Fibroblast of skin of back (primary cell): ENCODE results near the gene SAP30.
A peak's percentile ranks its signal among the peaks of the same experiment; 100 is the strongest.

Source experiments
- DNase-seq: peaks from one replicate; pipeline ENCODE4 v3.0.0-alpha.2; 2013

SAP30 gene

DNA sequence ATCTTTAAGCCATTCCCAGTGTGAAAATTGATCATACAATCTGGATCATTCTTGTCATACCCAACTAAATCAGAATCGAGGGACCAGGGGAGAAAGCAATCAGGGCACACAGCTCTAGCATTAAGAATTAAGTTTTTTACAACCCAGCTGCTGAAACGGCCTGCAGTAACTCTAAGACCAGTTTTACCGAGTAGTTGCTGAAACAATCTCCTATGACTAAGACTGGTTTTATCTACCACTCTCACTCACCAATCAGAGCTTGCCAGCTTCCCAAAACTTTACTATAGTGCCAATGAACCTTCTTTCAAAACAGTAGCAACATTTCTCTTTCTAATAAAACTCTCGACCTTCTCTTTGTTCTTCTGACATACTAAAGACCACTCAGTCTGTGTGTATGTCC lies 2.8 kb upstream of the SAP30 start:
- DNase-seq, result no peak

- no peak for DNase-seq
Measured at GRCh38 chr4:173370130-173370476, 651 bp upstream of the SAP30 start.

DNA sequence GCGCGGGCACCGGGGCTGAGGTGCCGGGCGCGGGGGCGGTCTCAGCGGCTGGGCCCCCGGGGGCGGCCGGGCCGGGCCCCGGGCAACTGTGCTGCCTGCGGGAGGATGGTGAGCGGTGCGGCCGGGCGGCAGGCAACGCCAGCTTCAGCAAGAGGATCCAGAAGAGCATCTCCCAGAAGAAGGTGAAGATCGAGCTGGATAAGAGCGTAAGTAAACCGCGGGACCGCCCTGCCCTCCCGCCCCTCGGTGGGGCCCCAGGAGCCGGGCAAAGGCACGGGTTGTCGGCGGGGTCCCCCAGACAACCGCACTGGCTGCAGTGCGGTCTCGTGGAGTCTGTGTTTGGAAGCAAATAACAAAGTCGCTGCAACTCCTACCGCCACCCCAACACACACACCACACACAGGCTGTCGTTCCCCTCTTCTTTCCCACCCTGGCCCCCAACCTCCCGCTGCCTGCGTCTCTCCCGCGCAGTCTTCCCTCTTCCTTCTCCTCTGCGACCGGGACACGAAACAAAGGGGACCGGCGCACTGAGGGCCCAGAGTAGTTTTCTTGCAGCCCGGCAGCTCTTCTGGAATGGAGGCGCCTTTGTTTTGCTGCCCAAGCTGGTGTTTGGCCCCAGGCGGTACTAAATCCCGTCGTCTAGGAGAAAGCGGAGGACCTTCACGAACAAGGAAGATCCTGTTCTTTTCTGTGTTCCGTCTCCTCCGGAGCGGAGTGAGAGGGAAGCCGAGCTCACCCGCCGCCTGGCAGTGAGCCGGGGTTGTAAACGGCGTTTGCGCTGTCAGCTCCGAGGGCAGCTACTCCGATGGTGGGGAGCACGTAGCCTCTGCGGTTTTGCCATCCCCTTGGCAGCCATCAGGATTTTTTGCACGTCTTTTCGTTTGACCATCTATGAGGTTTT lies 788 bp downstream of the SAP30 start:
- peak; percentile 76 for DNase-seq

DNA sequence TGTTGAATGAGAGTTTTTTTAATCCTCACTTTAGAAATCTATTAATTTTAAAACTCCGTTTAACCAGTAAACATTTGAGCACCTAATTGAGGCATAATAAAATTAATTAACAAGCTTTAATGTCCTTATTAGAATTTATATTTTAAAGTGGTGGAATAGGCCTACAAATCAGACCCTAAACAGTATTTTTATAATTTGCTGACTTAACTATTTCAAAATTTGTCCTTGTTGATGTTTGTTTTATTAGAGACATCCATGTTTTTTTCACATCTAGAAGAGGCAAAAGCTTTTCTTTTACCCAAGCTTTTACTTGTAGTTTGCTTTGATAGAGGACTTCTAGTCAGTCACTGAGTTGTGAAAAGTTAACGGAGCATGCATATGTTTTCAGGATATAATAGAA lies 3.8 kb downstream of the SAP30 start:
- no peak for DNase-seq

GRCh38 chr4:173379929-173380328 lies 9.2 kb downstream of the SAP30 start:
- no peak for DNase-seq

- no peak for DNase-seq
Measured at GRCh38 chr4:173380987-173381386, 10.2 kb downstream of the SAP30 start.

- DNase-seq, result no peak
Measured at GRCh38 chr4:173381610-173382009, 10.9 kb downstream of the SAP30 start.

- DNase-seq, result no peak
Measured at GRCh38 chr4:173382349-173382748, 11.6 kb downstream of the SAP30 start.

DNA sequence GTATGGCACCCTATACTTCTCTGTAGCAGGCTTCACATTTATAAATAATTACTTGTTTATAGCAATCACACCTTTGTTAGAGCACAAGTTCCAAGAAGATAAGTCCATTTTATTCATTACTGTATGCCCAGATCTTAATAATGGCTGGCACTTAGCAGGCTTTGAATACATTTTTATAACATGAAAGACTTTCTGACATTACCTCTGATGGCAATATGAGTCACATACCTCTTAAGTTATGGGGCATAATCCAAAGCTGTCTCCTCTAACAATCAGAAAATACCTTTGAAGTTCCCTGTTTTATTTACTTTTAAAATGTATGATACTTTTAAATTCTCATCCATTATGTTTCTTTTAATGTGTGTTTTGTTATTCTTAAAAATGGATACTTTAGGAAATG lies 16.0 kb downstream of the SAP30 start:
- DNase-seq, result no peak

DNA sequence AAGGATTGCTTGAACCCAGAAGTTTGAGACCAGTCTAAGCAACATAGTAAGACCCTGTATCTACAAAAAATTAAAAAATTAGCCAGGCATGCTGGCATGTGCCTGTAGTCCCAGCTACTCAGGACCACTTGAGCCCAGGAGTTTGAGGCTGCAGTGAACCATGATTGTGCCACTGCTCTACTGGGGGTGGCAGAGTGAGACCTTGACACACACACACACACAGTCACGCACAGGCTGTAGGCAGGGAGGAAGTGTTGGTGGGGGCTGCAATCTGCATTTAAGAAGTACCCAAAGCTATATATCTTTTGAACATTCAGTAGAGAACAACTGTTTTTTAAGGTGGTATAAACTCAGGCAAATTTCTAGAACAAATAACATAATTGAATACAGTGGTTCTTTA lies 20.9 kb downstream of the SAP30 start:
- no peak for DNase-seq

- peak; percentile 18 for DNase-seq
Measured at GRCh38 chr4:173397604-173398003, 26.9 kb downstream of the SAP30 start.

- peak; percentile 72 for DNase-seq
Measured at GRCh38 chr4:173398220-173398619, 27.5 kb downstream of the SAP30 start.

DNA sequence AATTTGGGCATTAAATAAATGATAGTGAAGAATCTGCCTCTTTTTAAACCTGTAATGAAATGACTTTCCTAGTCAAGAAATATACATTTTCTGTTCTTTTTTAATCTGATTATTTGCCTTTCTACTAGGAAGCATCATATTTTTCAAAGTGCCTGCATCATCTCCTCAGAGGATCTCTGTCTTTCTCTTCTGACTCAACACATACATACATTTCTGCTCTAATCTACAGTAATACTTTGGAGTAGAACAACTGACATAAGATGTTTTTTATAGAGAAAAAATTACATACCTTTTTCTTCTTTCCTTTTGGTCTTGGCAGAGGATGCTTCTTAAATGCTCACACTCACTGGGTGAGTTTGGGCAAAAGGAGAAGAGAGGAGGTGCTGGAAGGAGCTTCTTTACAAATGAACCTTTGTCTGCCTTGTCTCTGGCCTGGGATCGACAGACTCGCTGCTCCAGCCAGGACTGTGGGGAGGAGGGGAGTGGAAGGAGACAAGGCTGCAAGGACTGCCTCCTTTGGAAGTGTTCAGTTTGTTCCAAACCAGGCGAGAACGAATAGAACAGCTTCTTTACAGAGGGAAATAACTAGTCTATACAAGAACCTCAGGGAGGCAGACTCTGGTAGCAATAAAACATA lies 28.1 kb downstream of the SAP30 start, which contains the start of gene SCRG1:
Gene SCRG1 (minus strand): TSS at position 338 of the 637 bp plus-strand sequence. CDS start 7,702 bp downstream, outside the sequence.
- peak; percentile 69 for DNase-seq

DNA sequence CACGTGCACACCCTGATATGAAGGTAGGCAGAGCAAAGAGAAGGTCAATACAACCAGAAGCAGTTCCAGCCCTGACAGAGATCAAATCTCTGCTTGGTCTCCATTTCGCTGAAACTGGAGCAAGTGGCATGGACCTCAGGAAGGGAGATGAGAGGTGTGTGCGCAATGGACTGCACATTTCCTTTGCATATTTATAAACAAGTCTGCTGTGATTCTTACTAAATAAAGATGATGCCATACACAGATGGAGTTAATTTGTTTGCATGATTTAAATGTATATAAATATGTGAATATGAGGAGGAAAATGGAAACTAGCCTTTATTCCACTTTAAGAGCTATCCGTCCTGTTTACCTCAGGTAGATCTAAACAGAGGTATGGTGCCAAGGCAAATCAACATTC lies 30.3 kb downstream of the SAP30 start:
- DNase-seq, result no peak

DNA sequence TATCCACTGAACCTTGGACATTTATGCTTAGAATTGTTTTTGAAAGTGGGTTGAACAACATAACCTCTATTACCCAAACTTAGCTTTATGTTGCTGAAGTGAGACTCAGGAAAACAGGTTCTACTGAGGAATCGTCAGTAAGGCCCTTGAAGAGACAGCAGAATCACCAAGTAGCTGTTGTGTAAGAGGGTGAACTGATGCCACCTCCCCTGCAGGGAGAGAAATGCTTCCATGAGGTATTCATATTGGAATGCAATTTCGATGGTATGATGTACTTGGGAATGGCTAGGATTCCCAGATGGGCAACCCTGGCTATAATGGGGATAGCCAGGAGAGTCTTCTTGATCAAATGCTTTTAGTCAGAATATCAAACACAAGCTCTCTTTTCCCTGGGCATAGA lies 32.3 kb downstream of the SAP30 start:
- DNase-seq, result peak; percentile 78

GRCh38 chr4:173404296-173404865 lies 33.6 kb downstream of the SAP30 start:
- no peak for DNase-seq

- DNase-seq, result no peak
Measured at GRCh38 chr4:173405840-173406606, 35.3 kb downstream of the SAP30 start.

- DNase-seq, result no peak
Measured at GRCh38 chr4:173410079-173410478, 39.3 kb downstream of the SAP30 start.

DNA sequence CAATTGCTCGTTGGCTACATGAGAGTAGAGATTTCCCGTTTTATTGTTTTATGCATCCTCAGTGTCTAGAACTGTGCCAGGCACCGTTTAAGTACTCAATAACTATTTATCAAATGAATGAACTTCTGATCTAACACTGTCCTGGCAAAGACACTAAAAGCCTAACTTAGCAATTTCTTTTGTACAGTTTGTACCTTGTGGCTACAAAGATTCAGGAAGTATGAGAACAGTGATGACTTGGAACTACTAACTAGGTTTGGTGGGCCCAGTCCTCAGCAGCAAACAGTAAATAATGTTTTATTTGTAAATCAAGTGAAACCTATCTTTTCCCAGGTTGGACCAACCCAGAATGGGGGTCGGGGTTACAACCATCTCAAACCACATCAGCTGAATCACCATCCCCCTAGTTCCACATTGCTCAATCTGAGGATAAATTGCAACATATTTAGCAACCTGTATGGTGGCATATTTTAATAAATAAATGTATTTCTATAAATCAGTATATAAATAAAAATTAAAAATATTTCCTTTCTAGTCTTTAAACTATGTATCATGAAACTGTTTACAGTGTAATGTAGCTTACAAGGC lies 40.4 kb downstream of the SAP30 start:
- DNase-seq, result no peak

GRCh38 chr4:173413036-173413435 lies 42.3 kb downstream of the SAP30 start:
- peak; percentile 40 for DNase-seq

- DNase-seq, result no peak
Measured at GRCh38 chr4:173414456-173414855, 43.7 kb downstream of the SAP30 start.

DNA sequence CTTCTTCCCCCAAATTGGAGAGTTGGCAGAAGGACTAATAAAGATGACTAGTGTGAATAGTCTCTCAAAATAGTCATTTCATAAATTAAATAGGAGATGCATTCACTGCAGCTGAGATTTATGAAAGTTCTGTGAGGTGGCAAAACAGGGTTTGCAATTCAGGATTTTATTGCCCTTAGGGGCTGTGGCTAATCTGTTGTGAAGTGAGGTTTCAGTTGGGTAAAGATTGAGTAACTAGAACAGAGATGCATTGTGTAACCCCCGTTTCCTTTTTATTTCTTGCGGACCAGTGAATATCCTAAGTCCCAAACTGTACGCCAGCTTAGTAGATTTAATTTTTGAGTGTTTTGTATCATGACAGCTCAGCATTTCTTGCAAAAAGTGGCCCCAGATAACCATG lies 44.3 kb downstream of the SAP30 start:
- DNase-seq, result no peak
